MM.1S (cell line): ENCODE data around the gene PGM1.

Source experiments
- DNase-seq: peaks from one replicate; pipeline ENCODE4 v3.0.0-alpha.2; 2015
- H2AFZ ChIP-seq: fragments of 300-600 bp; sonication (generic); 2 replicates; pipeline ENCODE4 v1.6.0; 2016; ENCODE audit warnings: antibody characterized with exemption, low read length
- H3F3A ChIP-seq: fragments of 300-600 bp; sonication (generic); 2 replicates; pipeline ENCODE4 v1.6.1; 2016; ENCODE audit warnings: mild to moderate bottlenecking, antibody characterized with exemption, low read length, moderate library complexity, mixed read lengths; ENCODE audit not compliant: insufficient read depth
- H3K27ac ChIP-seq: fragments of 300-600 bp; sonication (generic); 2 replicates; pipeline ENCODE4 v1.5.1; 2016; ENCODE audit warnings: mild to moderate bottlenecking, low read length
- H3K27me3 ChIP-seq: fragments of 300-600 bp; sonication (generic); replicated peaks from 2 replicates; pipeline ENCODE4 v1.6.0; 2016; ENCODE audit warnings: low read length; ENCODE audit not compliant: insufficient read depth
- H3K36me3 ChIP-seq: fragments of 300-600 bp; sonication (generic); replicated peaks from 2 replicates; pipeline ENCODE4 v1.6.1; 2016; ENCODE audit warnings: mild to moderate bottlenecking, low read length, mixed read lengths; ENCODE audit not compliant: insufficient read depth
- H3K4me1 ChIP-seq: fragments of 300-600 bp; sonication (generic); 2 replicates; pipeline ENCODE4 v1.6.1; 2016; ENCODE audit warnings: low read length, mixed read lengths
- H3K4me2 ChIP-seq: fragments of 300-600 bp; sonication (generic); 2 replicates; pipeline ENCODE4 v1.6.0; 2016; ENCODE audit warnings: low read depth, low read length
- H3K4me3 ChIP-seq: fragments of 300-600 bp; sonication (generic); 2 replicates; pipeline ENCODE4 v1.5.1; 2016; ENCODE audit warnings: low read length, mixed read lengths
- H3K79me2 ChIP-seq: fragments of 300-600 bp; sonication (generic); 2 replicates; pipeline ENCODE4 v1.6.1; 2016; ENCODE audit warnings: mixed run types, low read length, mixed read lengths
- H3K9ac ChIP-seq: fragments of 300-600 bp; sonication (generic); 2 replicates; pipeline ENCODE4 v1.6.1; 2016; ENCODE audit warnings: low read length, mixed read lengths
- H3K9me2 ChIP-seq: fragments of 300-600 bp; sonication (generic); replicated peaks from 2 replicates; pipeline ENCODE4 v1.6.1; 2016; ENCODE audit warnings: mild to moderate bottlenecking, low read length, mixed read lengths; ENCODE audit not compliant: insufficient read depth
- H3K9me3 ChIP-seq: fragments of 300-600 bp; sonication (generic); replicated peaks from 2 replicates; pipeline ENCODE4 v1.6.1; 2016; ENCODE audit warnings: mild to moderate bottlenecking, low read length, mixed read lengths; ENCODE audit not compliant: insufficient read depth
- H4K20me1 ChIP-seq: fragments of 300-600 bp; sonication (generic); 2 replicates; pipeline ENCODE4 v1.6.1; 2016; ENCODE audit warnings: mild to moderate bottlenecking, low read length, moderate library complexity, mixed read lengths; ENCODE audit not compliant: insufficient read depth
- EZH2 ChIP-seq: fragments of 300-600 bp; sonication (generic); optimal IDR thresholded peaks from 2 replicates; pipeline ENCODE3; 2017; ENCODE audit warnings: low read depth, mild to moderate bottlenecking, antibody characterized with exemption, low read length, mixed read lengths
- EZH2phosphoT487 ChIP-seq: fragments of 300-600 bp; sonication (generic); IDR thresholded peaks from 2 replicates; pipeline ENCODE4 v1.6.1; 2018; ENCODE audit warnings: antibody characterized with exemption, low read length
- TF ChIP-seq, protein P1 (sequence below): fragments of 300-600 bp; sonication (generic); IDR thresholded peaks from 2 replicates; pipeline ENCODE4 v1.5.1; 2016; ENCODE audit warnings: antibody characterized with exemption, low read length, mixed read lengths

Gene PGM1

DNA sequence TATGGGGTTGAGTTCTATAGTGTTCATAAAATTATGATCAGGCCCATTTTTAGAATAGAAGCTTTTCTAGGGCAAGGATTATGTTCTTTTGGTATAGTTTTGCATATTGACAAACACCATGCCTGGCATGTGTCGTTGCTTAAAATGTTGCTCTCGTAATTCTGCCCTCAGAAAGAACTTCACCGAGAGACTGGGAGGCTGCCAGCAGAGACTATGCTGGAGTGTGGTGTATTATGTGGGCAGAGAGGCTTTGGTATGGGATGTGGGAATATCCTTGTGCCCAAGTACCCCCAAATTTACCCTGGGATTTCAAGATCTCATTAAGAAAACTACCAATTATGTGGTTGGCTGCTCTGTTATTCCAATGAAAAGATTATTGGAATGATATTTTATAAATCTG is 27.9 kb downstream of the PGM1 start:
- H3K4me3 ChIP-seq, result no peak overlapping the region
- H3F3A ChIP-seq, result no peaks in the 10 kb centered on the region
- no peak overlapping the region for H3K27ac ChIP-seq
- H3K36me3 ChIP-seq, result no peaks in the 10 kb centered on the region
- H3K9ac ChIP-seq, result no peak overlapping the region
- no peak overlapping the region for H3K4me2 ChIP-seq
- H2AFZ ChIP-seq, result no peak overlapping the region
- no peaks in the 10 kb centered on the region for H4K20me1 ChIP-seq
- H3K9me3 ChIP-seq, result no peaks in the 10 kb centered on the region
- TF ChIP-seq EZH2phosphoT487 (no peak), EZH2 (no peak)
- TF ChIP-seq, protein P1, sequence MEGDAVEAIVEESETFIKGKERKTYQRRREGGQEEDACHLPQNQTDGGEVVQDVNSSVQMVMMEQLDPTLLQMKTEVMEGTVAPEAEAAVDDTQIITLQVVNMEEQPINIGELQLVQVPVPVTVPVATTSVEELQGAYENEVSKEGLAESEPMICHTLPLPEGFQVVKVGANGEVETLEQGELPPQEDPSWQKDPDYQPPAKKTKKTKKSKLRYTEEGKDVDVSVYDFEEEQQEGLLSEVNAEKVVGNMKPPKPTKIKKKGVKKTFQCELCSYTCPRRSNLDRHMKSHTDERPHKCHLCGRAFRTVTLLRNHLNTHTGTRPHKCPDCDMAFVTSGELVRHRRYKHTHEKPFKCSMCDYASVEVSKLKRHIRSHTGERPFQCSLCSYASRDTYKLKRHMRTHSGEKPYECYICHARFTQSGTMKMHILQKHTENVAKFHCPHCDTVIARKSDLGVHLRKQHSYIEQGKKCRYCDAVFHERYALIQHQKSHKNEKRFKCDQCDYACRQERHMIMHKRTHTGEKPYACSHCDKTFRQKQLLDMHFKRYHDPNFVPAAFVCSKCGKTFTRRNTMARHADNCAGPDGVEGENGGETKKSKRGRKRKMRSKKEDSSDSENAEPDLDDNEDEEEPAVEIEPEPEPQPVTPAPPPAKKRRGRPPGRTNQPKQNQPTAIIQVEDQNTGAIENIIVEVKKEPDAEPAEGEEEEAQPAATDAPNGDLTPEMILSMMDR, result no peak
- H3K4me1 ChIP-seq, result peaks cover 6% of the 10 kb centered on the region; the same call in 1 of the 2 replicates
- no peaks in the 10 kb centered on the region for H3K27me3 ChIP-seq
- no peaks in the 10 kb centered on the region for H3K79me2 ChIP-seq
- no peak for DNase-seq
- H3K9me2 ChIP-seq, result no peaks in the 10 kb centered on the region

GRCh38 chr1:63621698-63622097 is 28.5 kb downstream of the PGM1 start:
- TF ChIP-seq, protein P1, result no peak
- TF ChIP-seq EZH2 (no peak), EZH2phosphoT487 (no peak)
- no peaks in the 10 kb centered on the region for H3F3A ChIP-seq
- no peak overlapping the region for H3K4me3 ChIP-seq
- H4K20me1 ChIP-seq, result no peaks in the 10 kb centered on the region
- no peak for DNase-seq
- no peak overlapping the region for H3K27ac ChIP-seq
- H3K79me2 ChIP-seq, result no peaks in the 10 kb centered on the region
- H3K4me1 ChIP-seq, result peaks cover 6% of the 10 kb centered on the region; the same call in 1 of the 2 replicates
- H3K9ac ChIP-seq, result no peak overlapping the region
- no peak overlapping the region for H2AFZ ChIP-seq
- H3K4me2 ChIP-seq, result no peak overlapping the region
- H3K36me3 ChIP-seq, result no peaks in the 10 kb centered on the region
- no peaks in the 10 kb centered on the region for H3K27me3 ChIP-seq
- H3K9me2 ChIP-seq, result no peaks in the 10 kb centered on the region
- no peaks in the 10 kb centered on the region for H3K9me3 ChIP-seq

DNA sequence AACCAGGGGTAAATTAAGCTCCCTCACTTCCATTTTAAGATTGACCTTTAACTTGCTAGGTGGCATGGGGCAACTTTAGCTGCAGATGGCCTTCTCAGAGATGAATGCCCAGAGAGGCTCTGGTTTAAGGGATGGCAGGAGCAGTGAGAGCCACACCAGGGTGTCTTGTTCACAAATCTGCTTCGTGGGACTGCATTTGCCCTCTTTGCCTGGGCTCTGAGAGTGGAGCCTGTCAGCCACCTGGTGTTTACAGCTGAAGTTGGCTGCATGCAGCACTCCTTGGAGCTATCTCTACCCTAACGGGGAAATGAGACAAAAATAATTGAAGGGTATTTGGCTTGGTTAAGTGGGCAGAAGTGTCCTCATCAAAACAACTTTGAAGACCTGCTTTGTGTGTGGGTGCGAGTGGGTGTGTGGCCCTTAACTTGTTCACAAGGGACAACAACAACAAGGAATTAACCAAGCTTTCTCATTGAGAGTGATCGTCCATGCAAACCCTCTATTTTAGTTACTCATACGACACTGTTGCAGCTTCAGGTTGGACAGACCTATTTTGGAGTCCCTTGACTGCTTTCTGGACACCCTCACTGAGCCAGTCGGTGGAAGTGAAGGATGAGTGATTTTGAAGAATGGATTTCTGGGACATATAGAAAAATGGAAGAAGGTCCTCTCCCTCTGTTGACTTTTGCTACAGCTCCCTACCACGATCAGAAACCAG is 29.8 kb downstream of the PGM1 start:
- Histone ChIP-seq H3F3A (no peaks in the 10 kb centered on the region), H3K36me3 (no peaks in the 10 kb centered on the region), H2AFZ (no peak overlapping the region), H3K9me3 (no peaks in the 10 kb centered on the region), H4K20me1 (no peaks in the 10 kb centered on the region), H3K79me2 (no peaks in the 10 kb centered on the region), H3K27ac (no peak overlapping the region), H3K9ac (no peak overlapping the region), H3K9me2 (no peaks in the 10 kb centered on the region), H3K27me3 (no peaks in the 10 kb centered on the region), H3K4me3 (no peak overlapping the region), H3K4me1 (peaks cover 6% of the 10 kb centered on the region; the same call in 1 of the 2 replicates), H3K4me2 (no peak overlapping the region)
- TF ChIP-seq EZH2 (no peak), EZH2phosphoT487 (no peak)
- TF ChIP-seq, protein P1, result no peak
- no peak for DNase-seq
